Naive thymus-derived CD8-positive, alpha-beta T cell (primary cell): Measurements from ENCODE around the gene MORN4. TPM values are rescaled to one million over a fixed set of nuclear protein-coding genes. Genes with fewer than 3 reads are reported as not detected.
A peak's percentile ranks its signal among the peaks of the same experiment; 100 is the strongest.
"Not testable (repeated sequence)": the region's sequence is repeated elsewhere in the genome, so short reads cannot be mapped to it uniquely, and the experiment has no call there.

Source experiments
- ATAC-seq, 2 donors: fragments of 150-1000 bp; cut with Tn5 transposase in 1 of 2; sonication (Bioruptor Pico), chemical (Tn5 transposase) in 1 of 2; 1 replicate in 1 of 2; 2 replicates in 1 of 2; pipeline ENCODE4 v1.10.0; 2021; ENCODE audit warnings: mild to moderate bottlenecking in 2 of 2, moderate library complexity in 2 of 2
- POLR2A ChIA-PET: fragments of 350-600 bp; sonication (Branson Sonifier 250); formaldehyde crosslinking; loops from one replicate; lab custom pipeline; 2021; ENCODE audit warnings: antibody characterized with exemption; lab: Charles Lee
- DNase-seq, 10 donors: peaks; one replicate each; pipeline versions ENCODE4 v3.0.0 to v3.0.0-alpha.2; 2020 to 2022
- H3K27ac Mint-ChIP-seq, 10 donors: one replicate each; pipeline ENCODE4 v1.8.0; 2020 to 2022; ENCODE audit warnings: mild to moderate bottlenecking in 10 of 10, mixed read lengths in 10 of 10, moderate library complexity in 4 of 10, inconsistent platforms in 1 of 10
- H3K27me3 Mint-ChIP-seq, 5 donors: one replicate each; pipeline ENCODE4 v1.8.0; 2021 to 2022; ENCODE audit warnings: mixed read lengths in 5 of 5
- H3K36me3 Mint-ChIP-seq, 3 donors: one replicate each; pipeline ENCODE4 v1.8.0; 2020 to 2022; ENCODE audit warnings: mixed read lengths in 3 of 3, mild to moderate bottlenecking in 2 of 3, inconsistent platforms in 1 of 3
- H3K4me1 Mint-ChIP-seq, 4 donors: one replicate each; pipeline ENCODE4 v1.8.0; 2021 to 2022; ENCODE audit warnings: mixed read lengths in 4 of 4
- H3K4me3 Mint-ChIP-seq, 10 donors: one replicate each; pipeline ENCODE4 v1.8.0; 2020 to 2022; ENCODE audit warnings: mild to moderate bottlenecking in 10 of 10, mixed read lengths in 10 of 10, moderate library complexity in 6 of 10, inconsistent platforms in 1 of 10
- H3K9me3 Mint-ChIP-seq, 9 donors: one replicate each; pipeline ENCODE4 v1.8.0; 2020 to 2022; ENCODE audit warnings: mixed read lengths in 9 of 9, mild to moderate bottlenecking in 3 of 9, inconsistent platforms in 1 of 9, moderate library complexity in 1 of 9
- polyA plus RNA-seq, 3 donors: library from polyadenylated mRNA; unstranded; fragments of 300-500 nt; fragmentation: Illumina TruSeq; gene quantifications; one replicate each; pipeline ENCODE4 v1.2.3, GENCODE V29; 2021
- total RNA-seq, 8 experiments: library from RNA in 2 of 8; stranded (reverse) in 2 of 8; gene quantifications; one replicate each; pipeline ENCODE4 v1.2.3 and lab custom pipeline; 2021 to 2026

The MORN4 gene
- total and polyA plus RNA-seq, 5 experiments from 2014 or later: 1.6 to 6.2 (median 3.1) TPM

- H3K27me3 Mint-ChIP-seq: no peaks in the 10 kb centered on the region
- peaks cover 9 to 28% (median 23%) of the 10 kb centered on the region in 4 donors for H3K4me1 Mint-ChIP-seq
- POLR2A ChIA-PET: interaction anchor here (0.5 to 1.7 kb wide), 3 partner anchors 8 to 47 kb away, joined by 3 to 5 read pairs (median 3); partner anchors contain the start of gene AVPI1
- peak within 1 kb of the TSS; percentile 72 to 98 (median 96) for H3K4me3 Mint-ChIP-seq
- no peaks in the 10 kb centered on the region for H3K9me3 Mint-ChIP-seq
- peak; percentile 97 for ATAC-seq
- H3K27ac Mint-ChIP-seq: peak within 1 kb of the TSS; percentile 77 to 98 (median 90)
- peaks cover 0 to 10% (median 8%) of the 10 kb centered on the region in 3 donors for H3K36me3 Mint-ChIP-seq
- peak; percentile 94 to 99 (median 98) for DNase-seq
Measured at GRCh38 chr10:97640174-97640867, 7.0 kb upstream of the MORN4 start, which contains the start of gene PI4K2A. PI4K2A (plus strand) TSS chr10:97640671; CDS start chr10:97640743, 72 bp downstream.

- H3K36me3 Mint-ChIP-seq, DNase-seq, H3K4me3 Mint-ChIP-seq, H3K27me3 Mint-ChIP-seq, H3K9me3 Mint-ChIP-seq, POLR2A ChIA-PET, ATAC-seq: not testable (repeated sequence)
- H3K27ac Mint-ChIP-seq: peak overlapping the region in 4 of 10 donors; percentile 11 to 47 (median 40)
- H3K4me1 Mint-ChIP-seq: peaks cover 9 to 28% (median 23%) of the 10 kb centered on the region in 4 donors
Measured at GRCh38 chr10:97639090-97639489, 5.8 kb upstream of the MORN4 start.

- Mint-ChIP-seq H3K4me3 (no peak overlapping the region), H3K27ac (no peak overlapping the region)
- no peak for ATAC-seq
Measured at GRCh38 chr10:97635577-97635976, 2.3 kb upstream of the MORN4 start.

GRCh38 chr10:97633921-97634320, 621 bp upstream of the MORN4 start:
- no peak for ATAC-seq
- no peaks in the 10 kb centered on the region for H3K9me3 Mint-ChIP-seq
- peaks cover 0 to 4% (median 2%) of the 10 kb centered on the region in 5 donors for H3K27me3 Mint-ChIP-seq
- peak overlapping the region; percentile 91 to 100 (median 98) for H3K4me3 Mint-ChIP-seq
- H3K27ac Mint-ChIP-seq: peak overlapping the region; percentile 81 to 99 (median 93)
- peaks cover 9 to 17% (median 16%) of the 10 kb centered on the region in 4 donors for H3K4me1 Mint-ChIP-seq
- POLR2A ChIA-PET: no interaction called here
- DNase-seq: peak in 1 of 10 donors; percentile 27
- H3K36me3 Mint-ChIP-seq: peaks cover 0 to 5% (median 2%) of the 10 kb centered on the region in 3 donors

More at GRCh38 chr10:97635577-97635976, 2.3 kb upstream of the MORN4 start:
- no peaks in the 10 kb centered on the region for H3K9me3 Mint-ChIP-seq
- H3K4me1 Mint-ChIP-seq: peaks cover 7 to 21% (median 18%) of the 10 kb centered on the region in 4 donors
- peaks cover 0 to 4% (median 2%) of the 10 kb centered on the region in 5 donors for H3K27me3 Mint-ChIP-seq
- H3K36me3 Mint-ChIP-seq: peaks cover 0 to 5% (median 2%) of the 10 kb centered on the region in 3 donors
- POLR2A ChIA-PET: no interaction called here
- DNase-seq: no peak

GRCh38 chr10:97631098-97631497, 2.2 kb downstream of the MORN4 start:
- Mint-ChIP-seq H3K4me3 (no peak overlapping the region), H3K27ac (no peak overlapping the region), H3K4me1 (peaks cover 9 to 17% (median 16%) of the 10 kb centered on the region in 4 donors), H3K36me3 (peaks cover 0 to 5% (median 2%) of the 10 kb centered on the region in 3 donors), H3K27me3 (peaks cover 0 to 4% (median 2%) of the 10 kb centered on the region in 5 donors), H3K9me3 (no peaks in the 10 kb centered on the region)
- ATAC-seq (no peak), DNase-seq (no peak)
- POLR2A ChIA-PET: no interaction called here

- H3K27ac Mint-ChIP-seq: no peak overlapping the region
- POLR2A ChIA-PET: interaction anchor here (1.2 kb wide), 1 partner anchor 12 kb away, joined by 3 read pairs; no protein-coding TSS in a partner anchor
Measured at GRCh38 chr10:97629289-97629688, 4.0 kb downstream of the MORN4 start.

GRCh38 chr10:97628228-97628627, 5.1 kb downstream of the MORN4 start:
- H3K9me3 Mint-ChIP-seq: no peaks in the 10 kb centered on the region
- no peak overlapping the region for H3K27ac Mint-ChIP-seq
- peaks cover 6 to 10% (median 7%) of the 10 kb centered on the region in 4 donors for H3K4me1 Mint-ChIP-seq
- H3K36me3 Mint-ChIP-seq: peaks cover 0 to 2% (median 1%) of the 10 kb centered on the region in 3 donors
- POLR2A ChIA-PET: no interaction called here
- DNase-seq: no peak
- no peak overlapping the region for H3K4me3 Mint-ChIP-seq
- peaks cover 0 to 2% (median 1%) of the 10 kb centered on the region in 5 donors for H3K27me3 Mint-ChIP-seq
- ATAC-seq: no peak

More at GRCh38 chr10:97629289-97629688, 4.0 kb downstream of the MORN4 start:
- ATAC-seq (no peak), DNase-seq (no peak)
- Mint-ChIP-seq H3K27me3 (peaks cover 0 to 4% (median 2%) of the 10 kb centered on the region in 5 donors), H3K9me3 (no peaks in the 10 kb centered on the region), H3K4me1 (peaks cover 9 to 17% (median 16%) of the 10 kb centered on the region in 4 donors), H3K4me3 (no peak overlapping the region), H3K36me3 (peaks cover 0 to 5% (median 2%) of the 10 kb centered on the region in 3 donors)

- Mint-ChIP-seq H3K27me3 (peaks cover 0 to under 1% (median 0%) of the 10 kb centered on the region in 5 donors), H3K27ac (no peak overlapping the region), H3K9me3 (no peaks in the 10 kb centered on the region), H3K4me3 (no peak overlapping the region), H3K4me1 (peaks cover 2 to 5% (median 3%) of the 10 kb centered on the region in 4 donors), H3K36me3 (no peaks in the 10 kb centered on the region)
- DNase-seq (no peak), ATAC-seq (no peak)
- POLR2A ChIA-PET: no interaction called here
Measured at GRCh38 chr10:97627731-97628130, 5.6 kb downstream of the MORN4 start.

GRCh38 chr10:97623277-97623676, 10.0 kb downstream of the MORN4 start:
- no peak overlapping the region for H3K27ac Mint-ChIP-seq
- H3K36me3 Mint-ChIP-seq: no peaks in the 10 kb centered on the region
- ATAC-seq (no peak), DNase-seq (no peak)
- no peaks in the 10 kb centered on the region for H3K27me3 Mint-ChIP-seq
- no peaks in the 10 kb centered on the region for H3K9me3 Mint-ChIP-seq
- POLR2A ChIA-PET: no interaction called here
- H3K4me1 Mint-ChIP-seq: peaks cover 0 to 1% (median 0%) of the 10 kb centered on the region in 4 donors
- H3K4me3 Mint-ChIP-seq: no peak overlapping the region

- POLR2A ChIA-PET: interaction anchor here (0.7 kb wide), 1 partner anchor 334 kb away, joined by 3 read pairs; no protein-coding TSS in a partner anchor
- Mint-ChIP-seq H3K36me3 (peaks cover 0 to 3% (median 0%) of the 10 kb centered on the region in 3 donors), H3K4me3 (no peak overlapping the region), H3K4me1 (peaks cover 0 to 1% (median 0%) of the 10 kb centered on the region in 4 donors), H3K9me3 (no peaks in the 10 kb centered on the region), H3K27ac (no peak overlapping the region), H3K27me3 (no peaks in the 10 kb centered on the region)
- DNase-seq (no peak), ATAC-seq (no peak)
Measured at GRCh38 chr10:97618733-97619132, 14.6 kb downstream of the MORN4 start.

- ATAC-seq (no peak), DNase-seq (no peak)
- Mint-ChIP-seq H3K9me3 (no peaks in the 10 kb centered on the region), H3K36me3 (peaks cover 0 to 3% (median 0%) of the 10 kb centered on the region in 3 donors), H3K4me3 (no peak overlapping the region), H3K4me1 (peaks cover 0 to 1% (median 0%) of the 10 kb centered on the region in 4 donors), H3K27me3 (no peaks in the 10 kb centered on the region), H3K27ac (no peak overlapping the region)
- POLR2A ChIA-PET: interaction anchor here (0.7 kb wide), 1 partner anchor 335 kb away, joined by 3 read pairs; no protein-coding TSS in a partner anchor
Measured at GRCh38 chr10:97618285-97618684, 15.0 kb downstream of the MORN4 start.

GRCh38 chr10:97612386-97612785, 20.9 kb downstream of the MORN4 start:
- Mint-ChIP-seq H3K9me3 (no peaks in the 10 kb centered on the region), H3K27ac (no peak overlapping the region), H3K36me3 (peaks cover 0 to 3% (median 0%) of the 10 kb centered on the region in 3 donors), H3K4me3 (no peak overlapping the region), H3K27me3 (no peaks in the 10 kb centered on the region), H3K4me1 (no peaks in the 10 kb centered on the region)
- DNase-seq (no peak), ATAC-seq (no peak)
- POLR2A ChIA-PET: no interaction called here

- H3K27me3 Mint-ChIP-seq: no peaks in the 10 kb centered on the region
- ATAC-seq (no peak), DNase-seq (no peak)
- no peak overlapping the region for H3K27ac Mint-ChIP-seq
- POLR2A ChIA-PET: no interaction called here
- H3K36me3 Mint-ChIP-seq: no peaks in the 10 kb centered on the region
- H3K4me1 Mint-ChIP-seq: no peaks in the 10 kb centered on the region
- H3K9me3 Mint-ChIP-seq: no peaks in the 10 kb centered on the region
- H3K4me3 Mint-ChIP-seq: no peak overlapping the region
Measured at GRCh38 chr10:97611473-97611872, 21.8 kb downstream of the MORN4 start.
